HG03439 (cell line): ENCODE results near the gene FBXL7.

ENCODE experiments used
- ATAC-seq: cut with Tn5 transposase; IDR thresholded peaks from one replicate; pipeline ENCODE4 v1.9.1; 2021; ENCODE audit warnings: mild to moderate bottlenecking, moderate library complexity; ENCODE audit not compliant: unreplicated experiment

FBXL7 gene

GRCh38 chr5:15575666-15576065 is 75.7 kb downstream of the FBXL7 start:
- no peak for ATAC-seq

GRCh38 chr5:15577132-15577531 is 77.2 kb downstream of the FBXL7 start:
- ATAC-seq = no peak

GRCh38 chr5:15577831-15578230 is 77.9 kb downstream of the FBXL7 start:
- no peak for ATAC-seq

DNA sequence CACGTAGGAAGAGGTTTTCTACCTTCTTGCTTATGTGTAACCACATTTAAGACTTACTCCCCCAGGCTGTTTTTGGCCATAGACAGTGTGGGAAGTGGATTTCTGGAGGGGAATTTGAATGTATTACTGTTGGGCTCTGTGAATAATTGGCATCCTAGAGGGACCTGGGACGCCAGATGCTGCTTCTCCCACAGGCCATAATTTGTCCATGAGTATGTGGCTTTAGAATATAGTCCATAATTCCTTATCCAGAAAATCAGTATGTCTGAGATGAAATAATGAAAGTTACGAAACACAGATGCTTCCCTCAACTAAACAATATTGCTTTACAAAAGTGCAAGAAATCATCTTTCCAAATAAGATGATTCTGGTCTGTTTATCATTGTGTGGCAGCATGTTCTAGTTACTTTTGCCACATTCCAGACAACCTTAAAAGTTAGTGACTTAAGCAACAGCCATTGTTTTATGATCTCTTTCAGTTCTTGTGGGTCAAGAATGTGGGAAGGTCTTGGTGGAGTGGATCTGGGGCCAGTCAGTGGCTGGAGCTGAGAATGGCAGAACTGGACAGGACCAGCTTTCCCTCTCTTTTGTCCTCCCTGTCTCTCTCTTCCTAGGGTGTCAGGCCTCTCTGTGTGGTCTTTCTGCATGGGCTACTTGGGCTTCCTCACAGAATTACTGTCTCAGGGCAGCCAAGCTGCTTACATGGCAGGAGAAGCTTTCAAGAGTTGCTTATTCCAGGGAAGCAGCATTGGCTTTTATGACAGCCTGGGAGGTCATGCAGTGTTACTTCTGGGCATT is 79.4 kb downstream of the FBXL7 start:
- no peak for ATAC-seq

DNA sequence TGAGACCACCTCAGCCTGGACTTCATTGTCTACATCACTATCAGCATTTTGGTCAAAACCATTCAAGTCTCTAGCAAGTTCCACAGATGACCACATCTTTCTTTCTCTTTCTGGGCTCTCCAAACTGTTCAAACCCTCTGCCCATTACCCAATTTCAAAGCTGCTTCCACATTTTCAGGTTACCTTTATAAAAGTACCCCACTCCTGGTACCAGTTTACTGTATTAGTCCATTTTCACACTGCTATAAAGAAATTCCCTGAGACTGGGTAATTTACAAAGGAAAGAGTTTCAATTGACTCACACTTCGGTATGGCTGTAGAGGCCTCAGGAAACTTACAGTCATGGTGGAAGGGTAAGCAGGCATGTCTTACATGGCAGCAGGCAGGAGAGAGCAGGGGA is 84.5 kb downstream of the FBXL7 start:
- ATAC-seq = no peak

DNA sequence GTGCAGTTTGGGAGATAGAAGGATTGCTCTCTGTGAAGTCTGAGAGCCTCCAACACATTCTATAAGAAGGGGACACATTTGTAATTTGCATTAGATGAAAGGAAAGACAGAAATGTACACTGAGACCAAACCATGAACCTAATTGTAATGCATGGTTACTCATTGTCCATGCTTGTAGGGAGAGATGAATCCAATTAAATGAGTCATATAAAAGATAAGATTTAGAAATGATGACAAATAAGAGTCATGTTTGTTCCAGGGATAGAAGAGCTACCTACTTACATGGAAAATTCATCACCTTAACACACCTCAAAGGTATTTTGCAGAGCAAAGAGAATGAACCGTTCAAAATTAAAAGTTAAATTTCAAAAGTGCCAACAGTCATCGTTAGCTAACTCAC is 85.1 kb downstream of the FBXL7 start:
- ATAC-seq = no peak

DNA sequence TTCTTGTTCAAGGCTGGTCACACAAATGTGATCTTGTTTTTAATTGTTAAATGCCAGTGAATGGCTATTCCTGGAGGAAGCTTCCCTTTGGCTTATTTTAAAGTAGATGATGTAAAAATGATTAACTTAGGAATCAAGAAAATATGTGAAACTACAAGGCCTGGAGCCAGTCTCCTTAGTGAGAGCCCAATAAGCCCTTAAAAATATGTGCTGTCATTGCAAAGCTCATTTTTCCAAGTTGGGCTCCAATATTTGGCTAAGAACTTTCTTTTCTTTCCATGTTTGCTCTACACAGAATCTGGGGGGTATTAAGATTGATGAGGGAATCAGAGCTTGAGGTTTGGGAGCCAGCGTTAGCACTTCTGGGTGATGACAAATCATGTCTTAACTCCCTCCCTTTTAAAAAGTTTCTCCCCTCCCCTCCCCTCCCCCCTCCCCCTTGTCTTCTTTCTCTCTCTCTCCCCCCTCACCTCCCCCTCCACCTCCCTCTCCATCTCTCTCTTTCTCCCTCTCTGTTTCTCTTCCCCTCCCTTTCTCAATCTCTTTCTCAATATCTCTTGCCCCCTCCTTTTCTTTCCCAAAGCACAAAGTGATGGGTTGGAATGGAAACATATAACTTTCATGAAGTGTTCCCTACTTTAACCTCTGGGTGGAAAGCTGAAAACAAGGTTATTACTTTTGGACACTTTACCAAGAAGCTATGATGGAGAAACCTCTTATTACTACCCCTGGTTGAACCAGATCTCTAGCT is 86.0 kb downstream of the FBXL7 start:
- ATAC-seq = no peak

- ATAC-seq = no peak
Measured at GRCh38 chr5:15587916-15588315, 87.9 kb downstream of the FBXL7 start.

GRCh38 chr5:15592728-15593127 is 92.7 kb downstream of the FBXL7 start:
- ATAC-seq = no peak

- no peak for ATAC-seq
Measured at GRCh38 chr5:15594977-15595568, 95.1 kb downstream of the FBXL7 start.

GRCh38 chr5:15595929-15596328 is 95.9 kb downstream of the FBXL7 start:
- ATAC-seq = no peak

DNA sequence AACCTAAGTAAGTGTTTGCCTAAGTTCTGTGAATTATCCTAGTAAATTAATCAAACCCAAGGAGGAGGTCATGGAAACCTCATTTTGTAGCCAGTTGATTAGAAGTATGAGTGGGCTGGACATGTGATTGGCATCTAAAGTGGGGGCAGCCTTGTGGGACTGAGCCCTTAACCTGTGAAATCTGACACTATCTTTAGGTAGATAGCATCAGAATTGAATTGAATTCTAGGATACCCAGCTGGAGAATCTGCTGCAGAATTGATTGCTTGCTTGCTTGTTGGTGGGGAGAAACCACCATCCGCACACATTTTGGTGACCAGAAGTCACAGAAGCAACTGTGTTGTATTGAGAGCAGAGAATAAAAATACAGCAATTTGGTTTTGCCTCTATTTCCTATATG is 97.0 kb downstream of the FBXL7 start:
- ATAC-seq = no peak

DNA sequence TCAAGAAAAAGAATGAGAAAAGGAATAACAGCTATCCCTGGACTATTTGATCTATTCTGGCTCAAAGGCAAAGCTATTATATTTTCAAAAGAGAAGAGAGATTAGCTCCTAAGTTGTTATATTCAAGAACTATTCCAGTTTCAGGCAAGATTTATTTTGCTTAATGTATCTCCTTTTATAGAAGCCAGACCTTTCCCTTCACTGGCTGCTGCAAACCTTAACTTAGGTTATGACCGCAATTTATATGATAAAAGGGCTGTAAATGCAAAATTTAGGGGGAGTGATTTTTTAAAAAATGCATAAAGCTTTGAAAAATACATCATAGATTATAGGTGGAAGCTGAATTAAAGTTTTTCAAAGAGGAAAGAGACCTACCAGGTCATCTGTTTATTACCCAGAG is 97.8 kb downstream of the FBXL7 start:
- no peak for ATAC-seq

- ATAC-seq = no peak
Measured at GRCh38 chr5:15598294-15598902, 98.4 kb downstream of the FBXL7 start.

GRCh38 chr5:15600035-15600434 is 100.1 kb downstream of the FBXL7 start:
- ATAC-seq = no peak

- no peak for ATAC-seq
Measured at GRCh38 chr5:15601274-15601673, 101.3 kb downstream of the FBXL7 start.

GRCh38 chr5:15601853-15602252 is 101.9 kb downstream of the FBXL7 start:
- ATAC-seq = no peak

DNA sequence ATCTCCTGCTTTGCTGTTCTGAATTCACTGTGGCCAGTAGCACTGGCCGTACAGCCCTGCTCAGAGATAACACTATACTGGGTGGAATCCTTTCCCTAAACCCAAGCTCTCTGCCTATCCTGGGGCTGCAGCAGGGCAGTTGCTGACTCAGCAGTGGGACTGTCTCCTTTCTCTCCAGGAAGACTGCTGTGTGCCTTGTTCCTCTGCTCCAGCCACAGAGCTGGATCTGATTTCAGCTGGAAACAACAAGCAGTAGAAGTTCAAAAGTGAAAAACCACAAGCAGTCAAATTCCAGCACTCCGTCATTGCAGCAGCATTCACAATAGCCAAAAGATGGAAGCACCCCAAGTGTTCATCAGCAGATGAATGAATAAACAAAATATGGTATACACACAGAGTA is 105.0 kb downstream of the FBXL7 start:
- ATAC-seq = no peak

GRCh38 chr5:15606197-15606596 is 106.2 kb downstream of the FBXL7 start:
- no peak for ATAC-seq

DNA sequence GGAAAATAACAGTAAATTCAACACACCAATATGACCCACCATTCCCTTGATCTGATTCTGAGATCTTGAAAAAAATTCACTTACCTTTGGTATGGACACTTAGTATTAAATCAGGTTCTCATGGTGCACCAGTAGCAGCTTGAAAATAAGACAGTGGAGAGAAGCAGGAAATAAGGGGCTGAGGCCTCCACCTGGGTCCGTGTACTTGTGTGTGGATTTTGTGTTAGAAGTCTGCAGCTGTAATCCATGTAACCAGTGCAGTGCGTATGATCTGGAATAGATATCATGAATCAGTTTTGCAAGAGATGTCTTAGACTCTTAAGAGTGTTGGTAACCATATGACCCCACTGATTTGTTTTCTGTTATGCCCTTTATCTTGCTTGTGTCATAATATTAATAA is 107.1 kb downstream of the FBXL7 start:
- no peak for ATAC-seq

DNA sequence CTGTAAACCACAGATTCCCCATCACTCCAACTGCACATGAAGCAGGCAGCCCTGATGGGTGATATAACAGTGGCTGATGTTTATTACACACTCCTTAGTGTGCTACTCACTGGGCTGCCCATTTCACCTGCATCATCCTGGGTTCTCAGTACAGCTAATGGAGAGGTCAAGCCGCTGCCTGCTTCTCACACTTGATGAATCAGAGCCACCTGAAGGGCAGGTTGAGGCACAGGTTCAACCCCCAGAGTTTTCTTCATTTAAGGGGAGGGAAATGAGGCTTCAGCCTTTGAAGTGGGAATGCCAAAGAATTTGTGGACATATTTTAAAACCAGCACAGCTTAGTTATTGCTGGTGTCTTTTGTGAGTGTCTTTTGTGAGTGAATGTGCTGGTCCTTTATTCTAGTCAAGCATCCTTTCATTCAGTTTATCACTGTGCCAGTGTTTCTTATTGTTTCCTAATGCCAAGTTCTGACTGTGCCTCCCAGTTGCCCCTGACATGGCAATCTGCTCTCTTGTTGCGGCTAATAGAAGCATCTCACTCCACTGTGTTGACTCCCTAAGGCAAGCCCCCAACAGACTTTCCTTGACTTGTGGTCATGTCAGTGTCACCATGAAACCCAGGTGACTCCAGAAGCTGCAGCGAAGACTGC is 109.2 kb downstream of the FBXL7 start:
- no peak for ATAC-seq
